Glomerular visceral epithelial cell (primary cell): ENCODE results near the gene PADI6.

ENCODE experiments used
- DNase-seq: peaks from one replicate; pipeline ENCODE4 v3.0.0-alpha.2; 2016; ENCODE audit errors: extremely low spot score

The PADI6 gene

DNA sequence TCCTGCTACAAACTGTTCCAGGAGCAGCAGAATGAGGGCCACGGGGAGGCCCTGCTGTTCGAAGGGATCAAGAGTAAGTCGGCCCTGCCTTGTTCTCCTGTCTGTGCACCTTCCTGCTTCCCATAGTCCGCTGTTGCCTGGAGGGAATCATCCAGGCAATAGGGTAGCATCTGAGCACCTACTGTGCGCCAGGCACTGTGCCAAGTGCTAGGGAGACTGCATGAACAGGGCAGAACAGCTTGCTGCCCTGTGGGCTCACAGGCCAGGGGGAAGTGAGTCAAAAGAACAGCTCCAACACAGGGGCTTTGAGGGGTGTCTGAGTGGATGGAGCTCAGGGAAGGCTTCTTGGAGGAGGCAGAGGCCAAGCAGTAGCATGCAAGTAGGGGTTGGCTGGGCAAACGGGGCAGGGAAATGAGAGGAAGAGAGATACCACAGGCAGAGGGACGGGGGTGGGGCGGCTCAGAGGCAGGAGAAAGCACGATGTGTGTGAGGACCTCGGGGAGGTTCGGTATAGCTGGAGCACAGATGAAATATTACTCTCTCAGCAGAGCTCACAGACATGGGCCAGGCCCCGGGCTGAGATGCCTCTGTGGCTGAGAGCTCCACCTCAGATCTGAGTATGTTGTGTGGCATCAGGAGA is 15.5 kb upstream of the PADI6 start:
- DNase-seq: no peak

DNA sequence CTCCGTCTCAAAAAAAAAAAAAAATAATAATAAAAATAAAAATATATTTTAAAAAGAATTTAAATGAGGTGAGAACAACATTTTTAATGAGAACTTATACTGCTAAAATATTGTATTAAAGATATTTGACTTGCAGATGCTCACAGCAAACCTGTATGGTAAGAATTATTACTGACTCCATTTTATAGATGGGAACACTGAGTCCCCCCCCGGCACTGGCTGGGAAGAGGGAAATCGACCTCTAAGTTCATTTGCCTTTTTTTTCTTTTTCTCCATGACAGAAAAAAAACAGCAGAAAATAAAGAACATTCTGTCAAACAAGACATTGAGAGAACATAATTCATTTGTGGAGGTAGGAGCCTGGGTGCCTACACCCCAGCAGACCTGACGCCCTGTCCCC is 13.4 kb upstream of the PADI6 start:
- DNase-seq: no peak

DNA sequence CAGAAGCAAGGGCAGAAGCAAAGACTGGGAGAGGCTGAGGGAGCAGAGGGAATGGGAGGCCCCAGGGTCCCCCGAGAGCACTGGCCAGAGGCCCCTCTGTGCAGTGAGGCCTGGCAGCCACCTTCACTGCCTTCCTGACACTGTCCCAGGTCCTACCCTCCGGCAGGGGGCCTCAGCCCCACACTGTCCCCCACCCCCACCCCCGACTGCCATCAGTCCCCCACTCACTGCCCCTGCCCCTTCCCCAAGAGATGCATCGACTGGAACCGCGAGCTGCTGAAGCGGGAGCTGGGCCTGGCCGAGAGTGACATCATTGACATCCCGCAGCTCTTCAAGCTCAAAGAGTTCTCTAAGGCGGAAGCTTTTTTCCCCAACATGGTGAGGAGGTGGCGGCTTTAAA is 13.0 kb upstream of the PADI6 start:
- DNase-seq: no peak

DNA sequence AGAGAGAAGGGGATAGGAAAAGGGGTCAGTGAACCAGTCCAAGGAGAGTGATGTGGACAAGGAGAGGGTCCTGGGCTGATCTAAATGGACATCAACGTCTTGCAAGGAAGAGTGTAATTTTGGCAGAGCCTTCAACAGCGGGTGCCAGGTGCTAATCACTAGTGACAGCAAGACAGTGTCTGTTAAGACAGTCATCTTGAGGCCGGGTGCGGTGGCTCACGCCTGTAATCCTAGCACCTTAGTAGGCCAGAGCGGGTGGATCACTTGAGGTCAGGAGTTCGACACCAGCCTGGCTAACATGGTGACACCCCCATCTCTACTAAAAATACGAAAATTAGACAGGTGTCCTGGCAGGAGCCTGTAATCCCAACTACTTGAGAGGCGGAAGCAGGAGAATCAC is 12.2 kb upstream of the PADI6 start:
- DNase-seq: no peak

DNA sequence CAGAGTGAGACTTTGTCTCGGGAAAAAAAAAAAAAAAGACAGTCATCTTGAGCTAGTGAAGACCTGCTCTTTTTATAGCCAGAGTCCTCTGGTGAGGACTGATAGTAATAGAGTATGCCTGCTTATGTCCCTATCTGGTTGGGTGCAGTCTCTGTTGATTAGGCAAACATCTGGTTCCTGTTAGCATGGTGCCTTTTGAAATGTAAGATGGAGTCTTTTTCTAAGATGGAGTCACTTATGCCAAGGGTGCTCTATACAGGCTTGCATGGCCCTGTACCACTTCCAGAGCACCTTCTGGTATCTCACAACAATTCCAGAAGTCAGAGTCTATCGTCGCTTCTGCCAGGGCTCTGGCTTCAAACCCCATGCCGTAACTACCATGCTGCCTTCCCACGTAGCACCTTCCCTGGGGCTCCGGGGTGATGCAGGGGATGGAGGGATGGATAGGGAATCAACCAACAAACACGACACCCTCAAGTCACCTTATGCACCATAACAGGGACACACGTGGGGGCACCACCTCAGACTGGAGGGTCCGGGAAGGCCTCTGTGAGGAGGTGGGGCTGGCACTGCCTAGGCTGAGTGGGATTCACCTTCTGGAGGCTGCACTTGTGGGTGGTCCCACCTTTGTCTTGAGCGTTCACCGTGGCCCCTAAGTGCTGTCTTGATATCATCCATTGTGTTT is 11.6 kb upstream of the PADI6 start:
- no peak for DNase-seq

DNA sequence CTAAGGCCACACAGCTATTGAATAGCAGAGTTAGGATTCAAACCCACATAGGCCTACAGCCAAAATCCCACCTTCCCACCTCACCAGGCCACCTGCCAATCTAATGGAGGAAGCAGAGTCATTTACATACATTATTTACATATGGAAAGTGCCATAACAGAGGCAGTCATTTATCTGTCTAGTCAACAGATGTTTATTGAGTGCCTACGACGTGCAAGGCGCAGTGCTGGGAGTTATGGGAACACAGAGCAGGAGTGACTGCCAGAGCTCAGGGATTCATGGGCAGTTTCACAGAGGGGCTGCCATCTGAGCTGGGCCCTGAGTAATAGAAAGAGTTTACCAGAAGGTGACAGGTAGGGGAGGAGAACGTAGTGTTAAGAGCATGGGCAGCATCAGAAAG is 10.3 kb upstream of the PADI6 start:
- no peak for DNase-seq

DNA sequence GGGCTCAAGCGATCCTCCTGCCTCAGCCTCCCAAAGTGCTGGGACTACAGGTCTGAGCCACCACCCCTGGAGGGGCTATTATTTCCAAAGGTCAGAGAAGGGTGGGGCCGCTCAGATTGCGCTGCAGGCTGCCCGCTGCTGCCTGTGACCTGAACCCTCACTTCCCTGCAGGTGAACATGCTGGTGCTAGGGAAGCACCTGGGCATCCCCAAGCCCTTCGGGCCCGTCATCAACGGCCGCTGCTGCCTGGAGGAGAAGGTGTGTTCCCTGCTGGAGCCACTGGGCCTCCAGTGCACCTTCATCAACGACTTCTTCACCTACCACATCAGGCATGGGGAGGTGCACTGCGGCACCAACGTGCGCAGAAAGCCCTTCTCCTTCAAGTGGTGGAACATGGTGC is 8.6 kb upstream of the PADI6 start:
- no peak for DNase-seq

DNA sequence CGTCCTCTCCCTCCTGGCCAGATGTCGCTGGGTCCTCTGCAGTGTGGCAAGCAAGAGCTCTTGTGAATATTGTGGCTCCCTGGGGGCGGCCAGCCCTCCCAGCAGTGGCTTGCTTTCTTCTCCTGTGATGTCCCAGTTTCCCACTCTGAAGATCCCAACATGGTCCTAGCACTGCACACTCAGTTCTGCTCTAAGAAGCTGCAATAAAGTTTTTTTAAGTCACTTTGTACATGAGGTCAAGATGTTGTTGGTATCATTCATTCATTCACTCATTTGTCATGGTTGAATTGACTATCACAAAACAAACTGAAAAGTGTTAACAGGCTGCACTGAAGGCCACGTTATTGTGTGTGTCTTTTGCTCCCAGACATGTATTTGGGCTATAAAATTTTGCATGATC is 8.2 kb upstream of the PADI6 start:
- no peak for DNase-seq

DNA sequence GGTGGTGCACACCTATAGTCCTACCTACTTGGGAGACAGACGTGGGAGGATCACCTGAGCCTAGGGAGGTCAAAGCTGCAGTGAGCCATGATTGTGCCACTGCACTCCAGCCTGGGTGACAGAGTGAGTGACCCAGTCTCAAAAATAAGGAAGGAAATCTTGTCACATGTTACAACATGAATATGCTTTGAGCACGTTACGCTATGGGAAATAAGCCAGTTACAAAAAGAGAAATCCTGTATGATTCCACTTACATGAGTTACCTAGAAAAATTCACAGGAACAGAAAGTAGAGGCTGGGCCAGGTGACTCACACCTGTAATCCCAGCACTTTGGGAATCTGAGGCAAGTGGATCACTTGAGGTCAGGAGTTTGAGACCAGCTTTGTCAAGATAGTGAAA is 6.7 kb upstream of the PADI6 start:
- DNase-seq: no peak

DNA sequence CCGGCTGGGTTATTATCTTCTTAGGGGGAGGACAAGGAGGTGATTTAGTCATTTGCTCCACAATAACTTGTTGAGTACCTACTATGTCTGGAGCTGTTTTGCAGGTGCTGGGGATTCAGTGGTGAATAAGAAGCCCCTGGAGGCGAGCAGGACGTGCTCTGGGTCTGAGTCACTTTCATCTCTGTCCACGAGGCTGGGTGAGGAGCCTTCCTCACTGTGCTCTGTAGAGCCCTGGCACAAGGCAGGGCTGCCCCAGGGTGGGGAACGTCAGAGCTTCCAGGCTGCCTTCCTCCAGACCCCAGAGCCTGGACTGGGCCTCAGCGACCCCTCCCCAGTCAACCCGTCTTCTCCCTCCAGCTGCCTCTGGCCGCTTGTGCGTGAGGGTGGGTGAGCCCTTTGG is 2.5 kb upstream of the PADI6 start:
- DNase-seq: peak; percentile 73

DNA sequence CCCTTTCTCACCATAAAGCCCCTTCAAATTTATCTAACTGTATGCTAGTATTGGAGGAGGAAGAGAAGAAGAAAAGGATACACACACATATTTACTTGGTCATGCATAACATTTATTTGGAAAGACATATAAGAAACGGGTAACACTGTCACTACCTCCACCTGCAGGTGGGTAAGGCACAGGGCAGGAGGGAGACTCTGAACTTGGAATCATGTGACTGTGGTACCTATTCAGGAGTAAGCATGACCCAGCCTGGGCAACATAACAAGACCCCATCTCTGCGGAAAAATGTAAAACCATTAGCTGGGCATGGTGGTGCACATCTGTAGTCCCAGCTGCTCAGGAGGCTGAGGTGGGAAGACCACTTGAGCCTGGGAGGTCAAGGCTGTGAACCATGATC is 1.4 kb upstream of the PADI6 start:
- peak; percentile 33 for DNase-seq

DNA sequence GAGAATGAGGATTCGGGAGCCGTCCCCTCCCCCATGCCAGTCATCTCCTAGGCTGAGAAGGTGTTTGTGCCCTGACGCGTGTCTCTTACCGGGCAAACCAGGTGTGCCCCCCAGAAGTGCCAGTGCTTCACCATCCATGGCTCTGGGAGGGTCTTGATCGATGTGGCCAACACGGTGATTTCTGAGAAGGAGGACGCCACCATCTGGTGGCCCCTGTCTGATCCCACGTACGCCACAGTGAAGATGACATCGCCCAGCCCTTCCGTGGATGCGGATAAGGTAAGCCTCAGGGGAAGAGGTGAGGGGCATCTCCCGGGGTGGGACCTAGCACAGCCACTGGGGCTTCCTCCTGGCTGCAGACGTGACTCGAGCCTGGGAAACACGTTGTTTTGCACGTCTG is 959 bp downstream of the PADI6 start:
- DNase-seq: no peak

DNA sequence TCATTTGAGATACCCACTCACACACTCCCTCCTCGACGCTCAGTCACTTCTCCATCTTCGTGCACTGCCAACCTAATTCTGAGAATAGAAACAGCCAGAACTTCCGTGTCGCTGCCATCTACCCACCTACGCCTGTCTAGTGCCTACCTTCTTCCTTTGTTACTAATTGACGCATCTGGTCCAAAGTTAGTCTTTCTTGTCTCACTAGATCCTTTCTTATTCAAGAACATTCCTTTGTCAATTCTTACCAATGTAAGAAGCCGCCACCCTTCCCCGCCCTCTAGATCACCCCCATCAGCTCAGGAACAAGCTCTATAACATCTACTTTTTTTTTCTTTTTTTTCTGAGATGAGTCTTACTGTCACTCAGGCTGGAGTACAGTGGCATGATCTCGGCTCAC is 3.7 kb downstream of the PADI6 start:
- DNase-seq: no peak

DNA sequence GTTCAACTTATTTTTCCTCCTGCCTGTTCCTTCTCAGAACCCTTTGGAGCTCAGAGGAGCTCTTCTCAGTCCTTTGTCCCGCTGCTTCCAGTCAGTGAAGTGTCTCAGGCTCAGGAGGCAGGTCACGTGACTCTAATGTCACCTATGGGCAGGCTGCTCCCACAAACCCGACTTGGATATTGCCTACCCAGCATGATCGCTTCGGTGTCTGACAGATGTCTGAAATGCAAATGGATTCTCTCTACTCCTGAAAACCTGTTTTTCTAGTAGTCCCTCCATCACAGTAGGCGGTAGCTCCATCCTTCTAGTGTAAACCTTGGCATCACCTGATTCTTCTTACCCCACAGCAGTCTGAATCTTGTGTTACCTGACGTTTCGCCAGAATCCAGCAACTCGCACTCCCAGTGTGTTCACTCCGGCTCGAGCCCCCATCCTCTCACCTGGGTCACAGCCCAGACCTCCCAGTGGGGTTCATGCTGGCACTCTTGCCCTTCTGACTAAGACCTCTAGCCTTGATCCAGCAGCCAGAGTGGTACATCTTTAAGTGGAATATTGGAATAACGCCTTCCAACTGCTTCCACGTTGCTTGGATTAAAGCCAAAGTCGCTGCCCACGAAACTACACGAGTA is 5.4 kb downstream of the PADI6 start:
- no peak for DNase-seq

DNA sequence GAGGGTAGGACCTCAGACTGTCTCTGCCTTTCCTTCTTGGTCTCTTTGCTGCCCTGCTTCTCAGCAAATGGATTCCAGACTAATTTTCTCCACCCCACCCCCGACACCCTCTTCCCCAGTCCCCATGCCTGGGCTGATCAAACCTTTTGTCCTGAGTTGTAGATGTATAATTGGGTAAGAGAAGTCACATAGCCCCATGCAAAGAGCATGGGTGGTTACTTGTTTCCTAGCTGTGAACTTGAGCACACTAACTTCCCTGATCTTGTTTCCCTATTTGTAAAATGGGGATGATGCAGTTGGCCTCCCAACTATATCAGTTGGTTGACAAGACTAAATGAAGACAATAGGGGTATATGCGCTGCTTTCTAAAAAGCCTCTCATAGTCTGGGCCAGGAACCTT is 9.2 kb downstream of the PADI6 start:
- DNase-seq: no peak

DNA sequence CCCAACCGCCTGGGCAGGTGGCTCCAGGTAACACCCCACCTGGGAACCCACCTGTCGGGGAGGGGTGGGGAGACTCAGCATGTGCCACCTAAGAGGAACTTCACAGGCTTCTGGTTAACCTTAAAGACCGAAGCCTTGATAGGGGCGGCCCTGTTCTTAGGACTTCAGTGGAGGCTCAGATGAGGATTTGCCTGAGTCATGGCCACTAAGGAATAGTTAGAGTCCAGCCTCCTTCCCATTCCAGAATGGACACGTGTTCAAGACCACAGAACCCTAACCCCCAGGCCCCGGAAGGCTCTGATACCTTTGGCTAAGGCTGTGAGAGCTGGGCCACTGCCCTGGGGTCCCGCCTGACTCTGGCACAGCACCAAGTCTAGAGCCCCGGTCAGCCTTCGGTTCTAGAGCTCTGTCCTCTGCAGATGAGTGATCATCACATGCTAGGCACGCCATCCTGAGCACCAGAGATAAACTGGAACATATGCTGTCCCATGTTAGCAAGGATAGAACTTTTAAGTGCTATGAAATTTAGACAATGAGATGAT is 20.3 kb downstream of the PADI6 start:
- no peak for DNase-seq

DNA sequence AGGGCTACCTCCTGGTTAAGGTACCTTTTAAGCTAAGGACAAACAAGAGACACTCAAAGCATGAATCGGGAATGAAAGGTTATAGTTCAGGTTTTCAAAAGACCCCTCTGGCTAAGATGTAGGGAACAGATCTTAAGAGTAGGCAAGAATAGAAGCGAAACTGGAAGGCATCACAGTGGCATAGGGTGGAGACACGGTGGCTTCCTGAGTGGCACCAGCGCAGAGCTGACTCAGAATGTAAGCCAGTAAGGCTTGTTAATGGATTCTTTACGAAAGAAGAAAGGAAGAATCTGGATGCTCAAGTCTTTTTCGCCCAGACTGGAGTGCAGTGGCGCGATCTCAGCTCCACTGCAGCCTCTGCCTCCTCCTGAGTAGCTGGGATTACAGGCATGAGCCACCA is 21.2 kb downstream of the PADI6 start:
- no peak for DNase-seq

DNA sequence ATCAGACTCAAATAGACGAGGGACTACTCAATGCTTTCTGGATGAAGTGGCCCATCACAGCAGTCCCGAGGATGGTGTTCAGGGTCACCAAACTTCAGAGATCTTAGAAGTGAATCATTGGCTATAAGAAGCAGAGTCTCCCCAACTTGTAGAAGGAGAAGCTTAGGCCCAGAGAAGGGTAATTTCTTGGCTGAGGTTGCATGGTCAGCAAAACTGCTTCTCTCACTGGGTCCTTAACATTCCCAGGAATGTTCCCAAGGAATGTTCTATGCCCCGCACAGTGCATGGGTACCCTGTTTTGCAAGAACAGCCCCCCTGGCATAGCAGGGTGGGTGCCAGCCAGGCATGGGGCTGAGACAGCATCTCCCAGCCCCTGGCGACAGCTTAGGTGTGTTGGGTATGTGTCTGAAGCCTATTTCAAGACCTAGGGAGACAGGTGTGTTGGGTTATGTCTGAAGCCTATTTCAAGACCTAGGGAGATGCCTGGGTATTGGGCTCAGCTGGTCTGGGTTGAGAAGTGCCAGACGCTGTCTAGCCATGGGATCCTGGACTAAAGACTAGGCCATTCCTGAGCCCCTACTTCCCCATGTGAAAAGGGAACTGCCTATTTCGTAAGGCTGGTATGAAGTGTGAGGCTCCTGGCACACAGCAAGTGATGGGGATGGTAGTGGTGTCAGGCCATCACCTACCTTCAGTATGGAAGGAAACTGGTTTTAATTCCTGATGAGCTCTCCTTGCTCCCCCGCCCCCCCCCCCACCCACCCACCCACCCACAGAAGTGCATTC is 26.1 kb downstream of the PADI6 start:
- no peak for DNase-seq

DNA sequence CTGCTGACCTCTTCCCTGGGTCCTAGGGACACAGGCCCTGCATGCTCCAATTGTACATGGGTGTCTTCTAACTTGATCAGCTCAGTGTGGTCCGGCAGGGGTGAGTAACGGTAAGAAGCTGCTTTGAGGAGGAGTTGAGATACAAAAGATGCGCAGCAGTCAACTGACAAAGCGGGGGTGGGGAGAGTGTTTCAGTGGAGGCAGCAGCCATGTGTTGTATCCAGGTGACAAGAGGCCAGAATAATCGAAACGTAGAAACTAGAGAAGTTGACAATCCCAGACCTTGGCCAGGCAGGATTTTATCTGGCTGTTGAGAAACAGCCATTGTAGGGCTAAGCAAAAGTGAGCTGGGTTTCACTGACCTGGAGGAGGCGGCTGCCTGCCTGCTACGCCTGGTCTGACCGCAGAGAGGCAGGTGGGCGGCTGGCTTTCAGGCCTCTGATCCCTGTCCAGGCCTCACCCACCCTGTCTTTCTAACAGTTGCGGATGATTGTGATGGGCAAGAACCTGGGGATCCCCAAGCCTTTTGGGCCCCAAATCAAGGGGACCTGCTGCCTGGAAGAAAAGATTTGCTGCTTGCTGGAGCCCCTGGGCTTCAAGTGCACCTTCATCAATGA is 28.8 kb downstream of the PADI6 start:
- DNase-seq: no peak

DNA sequence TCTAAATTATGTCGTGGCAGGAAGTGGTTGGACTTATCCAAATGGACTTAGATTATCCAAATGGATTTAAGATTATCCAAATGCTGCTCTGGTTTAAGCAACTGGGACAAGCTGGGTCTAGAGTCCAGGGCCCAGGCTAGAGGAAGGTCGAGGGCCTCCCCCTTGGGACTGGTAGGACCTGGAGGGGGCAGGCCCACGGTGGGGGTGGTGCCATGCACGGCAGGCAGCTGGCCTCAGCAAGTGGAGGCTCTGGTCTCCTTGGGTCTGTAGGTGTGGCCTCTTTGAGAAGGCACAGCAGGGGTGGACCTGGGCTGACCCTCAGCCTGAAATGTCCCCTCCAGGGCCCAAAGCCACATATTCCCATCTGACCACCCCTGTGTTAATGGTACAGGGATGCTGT is 29.8 kb downstream of the PADI6 start:
- no peak for DNase-seq

DNA sequence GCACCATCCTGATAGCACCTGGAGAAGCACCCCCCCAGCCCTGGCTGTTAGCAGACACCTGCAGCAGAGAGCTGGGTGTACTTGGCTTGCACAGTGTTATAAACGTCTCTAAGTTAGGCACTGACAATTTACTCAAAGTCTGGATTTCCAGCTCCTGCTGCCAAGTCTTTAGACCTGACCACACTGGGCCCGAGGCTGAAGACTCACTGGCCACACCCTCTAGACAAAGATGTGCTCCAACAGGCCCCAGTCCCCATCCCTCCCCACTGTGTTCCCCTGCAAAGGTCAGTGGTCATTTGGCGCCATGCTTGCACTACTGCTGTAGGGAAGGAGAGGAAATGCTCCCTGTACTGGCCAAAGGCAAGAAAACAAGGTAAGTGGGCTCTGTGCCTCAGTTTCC is 31.1 kb downstream of the PADI6 start:
- DNase-seq: no peak
